Measurements from ENCODE around the gene BTBD9. TPM values are rescaled to one million over a fixed set of nuclear protein-coding genes. Genes with fewer than 3 reads are reported as not detected.

Gene BTBD9
- total RNA-seq, 1 experiment from 2014 or later = 10.8 TPM

DNA sequence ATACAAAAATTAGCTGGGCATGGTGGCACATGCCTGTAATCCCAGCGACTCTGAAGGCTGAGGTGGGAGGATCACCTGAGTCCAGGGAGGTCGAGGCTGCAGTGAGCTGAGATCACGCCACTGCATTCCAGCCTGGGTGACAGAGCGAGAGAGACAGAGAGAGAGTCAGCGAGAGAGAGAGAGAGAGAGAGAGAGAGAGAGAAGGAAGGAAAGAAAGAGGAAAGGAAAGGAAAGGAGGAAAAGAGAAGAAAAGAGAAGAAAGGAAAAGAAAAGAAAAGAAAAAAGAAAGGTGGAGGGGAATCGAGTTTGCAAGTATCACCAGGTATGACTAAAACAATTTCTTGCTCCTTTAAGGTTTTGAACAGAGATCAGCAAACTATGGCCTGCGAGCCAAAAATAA lies 152.3 kb downstream of the BTBD9 start:
- ChIA-PET CTCF (no interaction called here), POLR2A (ENCODE audit: unreplicated experiment) (no interaction called here)
- no TSS peak for BruUV-seq (replicated peaks)
- Histone ChIP-seq H3K36me3 (ENCODE audit: low read depth) (no peaks in the 10 kb centered on the region), H3F3A (ENCODE audit: insufficient read depth, low read depth) (no peaks in the 10 kb centered on the region), H3K79me2 (ENCODE audit: low read depth) (no peaks in the 10 kb centered on the region), H3K27ac (no peak overlapping the region), H3K27me3 (ENCODE audit: insufficient read depth, low read depth) (no peaks in the 10 kb centered on the region), H3K4me3 (no peak overlapping the region), H3K4me1 (replicated peaks; ENCODE audit: insufficient read depth) (no peaks in the 10 kb centered on the region), H4K20me1 (ENCODE audit: insufficient read depth) (no peaks in the 10 kb centered on the region), H3K9me2 (ENCODE audit: insufficient read depth) (no peaks in the 10 kb centered on the region), H3K9me3 (ENCODE audit: insufficient read depth, low read depth) (no peaks in the 10 kb centered on the region), H3K4me2 (no peak overlapping the region), H2AFZ (no peak overlapping the region)
- TF ChIP-seq, protein P1, sequence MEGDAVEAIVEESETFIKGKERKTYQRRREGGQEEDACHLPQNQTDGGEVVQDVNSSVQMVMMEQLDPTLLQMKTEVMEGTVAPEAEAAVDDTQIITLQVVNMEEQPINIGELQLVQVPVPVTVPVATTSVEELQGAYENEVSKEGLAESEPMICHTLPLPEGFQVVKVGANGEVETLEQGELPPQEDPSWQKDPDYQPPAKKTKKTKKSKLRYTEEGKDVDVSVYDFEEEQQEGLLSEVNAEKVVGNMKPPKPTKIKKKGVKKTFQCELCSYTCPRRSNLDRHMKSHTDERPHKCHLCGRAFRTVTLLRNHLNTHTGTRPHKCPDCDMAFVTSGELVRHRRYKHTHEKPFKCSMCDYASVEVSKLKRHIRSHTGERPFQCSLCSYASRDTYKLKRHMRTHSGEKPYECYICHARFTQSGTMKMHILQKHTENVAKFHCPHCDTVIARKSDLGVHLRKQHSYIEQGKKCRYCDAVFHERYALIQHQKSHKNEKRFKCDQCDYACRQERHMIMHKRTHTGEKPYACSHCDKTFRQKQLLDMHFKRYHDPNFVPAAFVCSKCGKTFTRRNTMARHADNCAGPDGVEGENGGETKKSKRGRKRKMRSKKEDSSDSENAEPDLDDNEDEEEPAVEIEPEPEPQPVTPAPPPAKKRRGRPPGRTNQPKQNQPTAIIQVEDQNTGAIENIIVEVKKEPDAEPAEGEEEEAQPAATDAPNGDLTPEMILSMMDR (conservative IDR thresholded peaks at IDR 0.05) = no peak
- intact Hi-C loops (cut with micrococcal nuclease; ENCODE audit: unreplicated experiment) = no loop called here
- DNase-seq = no peak

DNA sequence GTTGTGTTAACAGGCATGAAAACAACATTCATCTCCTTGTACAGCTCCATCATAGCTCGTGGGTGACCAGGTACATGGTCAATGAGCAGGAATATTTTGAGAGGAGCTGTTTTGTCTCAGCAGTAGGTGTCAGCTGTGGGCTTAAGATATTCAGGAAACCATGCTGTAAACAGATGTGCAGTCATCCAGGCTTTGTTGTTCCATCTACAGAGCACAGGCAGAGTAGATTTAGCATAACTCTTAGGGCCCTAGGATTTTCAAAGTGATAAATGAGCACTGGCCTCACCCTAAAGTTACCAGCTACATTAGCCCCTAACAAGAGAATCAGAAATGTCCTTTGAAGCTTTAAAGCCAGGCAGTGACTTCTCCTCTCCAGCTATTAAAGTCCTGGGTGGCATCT lies 154.2 kb downstream of the BTBD9 start:
- Histone ChIP-seq H3K4me2 (no peak overlapping the region), H3K4me1 (replicated peaks; ENCODE audit: insufficient read depth) (no peaks in the 10 kb centered on the region)

DNA sequence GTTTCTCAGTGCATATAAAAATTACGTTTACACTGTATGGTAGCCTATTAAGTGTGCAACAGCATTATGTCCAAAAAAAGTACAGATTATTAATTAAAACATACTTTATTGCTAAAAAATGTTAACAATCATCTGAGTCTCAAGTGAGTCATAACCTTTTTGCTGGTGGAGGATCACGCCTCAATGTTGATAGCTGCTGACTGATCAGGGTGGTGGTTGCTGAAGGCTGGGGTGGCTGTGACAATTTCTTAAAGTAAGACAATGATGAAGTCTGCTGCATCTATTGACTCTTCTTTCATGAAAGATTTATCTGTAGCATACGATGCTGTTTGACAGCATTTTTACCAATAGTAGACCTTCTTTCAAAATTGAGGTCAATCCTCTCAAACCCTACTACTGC lies 155.1 kb downstream of the BTBD9 start:
- no peak for DNase-seq
- no peak overlapping the region for H2AFZ ChIP-seq
- BruUV-seq (replicated peaks) = no TSS peak
- no peaks in the 10 kb centered on the region for H3K9me2 ChIP-seq (ENCODE audit: insufficient read depth)
- CTCF ChIA-PET = no interaction called here
- no peaks in the 10 kb centered on the region for H4K20me1 ChIP-seq (ENCODE audit: insufficient read depth)
- intact Hi-C loops (cut with micrococcal nuclease; ENCODE audit: unreplicated experiment) = no loop called here
- TF ChIP-seq, protein P1 (conservative IDR thresholded peaks at IDR 0.05) = no peak
- no peak for TF ChIP-seq EZH2 (IDR thresholded peaks at IDR 0.05; ENCODE audit: low read depth)
- POLR2A ChIA-PET (ENCODE audit: unreplicated experiment) = no interaction called here
- H3K9me3 ChIP-seq (ENCODE audit: insufficient read depth, low read depth) = no peaks in the 10 kb centered on the region
- no peaks in the 10 kb centered on the region for H3K36me3 ChIP-seq (ENCODE audit: low read depth)
- no peak overlapping the region for H3K4me2 ChIP-seq
- no peak overlapping the region for H3K4me3 ChIP-seq
- H3F3A ChIP-seq (ENCODE audit: insufficient read depth, low read depth) = no peaks in the 10 kb centered on the region
- no peaks in the 10 kb centered on the region for H3K79me2 ChIP-seq (ENCODE audit: low read depth)
- H3K4me1 ChIP-seq (replicated peaks; ENCODE audit: insufficient read depth) = no peaks in the 10 kb centered on the region
- H3K27me3 ChIP-seq (ENCODE audit: insufficient read depth, low read depth) = no peaks in the 10 kb centered on the region
- no peak overlapping the region for H3K27ac ChIP-seq

More for the DNA sequence above, 154.2 kb downstream of the BTBD9 start:
- DNase-seq = no peak
- intact Hi-C loops (cut with micrococcal nuclease; ENCODE audit: unreplicated experiment) = no loop called here
- no peak for TF ChIP-seq EZH2 (IDR thresholded peaks at IDR 0.05; ENCODE audit: low read depth)
- TF ChIP-seq, protein P1 (conservative IDR thresholded peaks at IDR 0.05) = no peak
- Histone ChIP-seq H3K9me2 (ENCODE audit: insufficient read depth) (no peaks in the 10 kb centered on the region), H4K20me1 (ENCODE audit: insufficient read depth) (no peaks in the 10 kb centered on the region), H3K79me2 (ENCODE audit: low read depth) (no peaks in the 10 kb centered on the region), H2AFZ (no peak overlapping the region), H3K36me3 (ENCODE audit: low read depth) (no peaks in the 10 kb centered on the region), H3K27ac (no peak overlapping the region), H3K27me3 (ENCODE audit: insufficient read depth, low read depth) (no peaks in the 10 kb centered on the region), H3K9me3 (ENCODE audit: insufficient read depth, low read depth) (no peaks in the 10 kb centered on the region), H3K4me3 (no peak overlapping the region), H3F3A (ENCODE audit: insufficient read depth, low read depth) (no peaks in the 10 kb centered on the region)
- no TSS peak for BruUV-seq (replicated peaks)
- ChIA-PET POLR2A (ENCODE audit: unreplicated experiment) (interaction anchor here (0.5 kb wide), 1 partner anchor 962 kb away, joined by 13 read pairs; no protein-coding TSS in a partner anchor), CTCF (no interaction called here)

All from PC-9 (cell line).